Dermis blood vessel endothelial cell (primary cell): ENCODE results near the gene TFEB. TPM values are rescaled to one million over a fixed set of nuclear protein-coding genes. Genes with fewer than 3 reads are reported as not detected.

Experiments used
- DNase-seq: peaks from one replicate; pipeline ENCODE4 v3.0.0; 2010
- total RNA-seq: library from RNA; depleted of rRNA; stranded (reverse); fragments of >200 nt; gene quantifications from 2 replicates; pipeline ENCODE4 v1.2.3, GENCODE V29; 2014

TFEB gene
- total RNA-seq, 1 donor from 2014 or later = 6.5 TPM

DNA sequence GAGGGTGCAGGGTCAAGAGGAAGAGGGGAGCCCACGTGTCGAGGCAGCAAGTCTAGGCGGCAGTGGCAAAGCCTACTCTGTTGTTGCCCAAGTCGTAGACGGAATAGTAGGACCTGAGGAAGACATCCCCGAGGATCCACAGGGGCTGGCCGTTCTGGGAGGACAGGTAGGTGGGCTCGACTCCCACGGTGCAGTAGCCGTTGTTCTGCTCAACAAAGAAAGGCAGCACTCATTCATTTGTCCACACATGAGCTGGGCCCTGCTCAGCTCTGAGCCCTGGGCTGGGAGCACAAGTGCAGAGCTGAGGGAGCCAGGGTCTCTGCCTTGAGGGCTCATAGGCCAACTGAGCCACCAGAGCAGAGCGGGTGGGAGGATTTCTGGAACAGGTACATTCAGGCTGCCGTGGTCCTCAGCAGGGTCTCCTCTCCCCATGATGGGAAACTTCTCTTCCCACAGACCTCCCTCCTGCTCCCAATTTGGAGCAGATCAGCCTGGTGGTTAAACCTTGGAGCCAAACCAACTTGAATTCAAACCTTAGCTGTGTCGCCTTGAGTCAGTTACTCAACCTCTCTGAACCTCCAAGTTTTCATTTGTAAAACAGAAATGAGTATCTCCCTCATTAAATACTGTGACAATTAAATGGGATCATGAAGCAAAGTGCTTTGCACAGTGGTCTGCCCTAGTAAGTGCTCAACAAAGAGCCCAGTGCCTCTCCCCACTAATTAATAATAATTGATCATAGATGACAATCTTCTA, 1.6 kb upstream of the TFEB start:
- DNase-seq = no peak

DNA sequence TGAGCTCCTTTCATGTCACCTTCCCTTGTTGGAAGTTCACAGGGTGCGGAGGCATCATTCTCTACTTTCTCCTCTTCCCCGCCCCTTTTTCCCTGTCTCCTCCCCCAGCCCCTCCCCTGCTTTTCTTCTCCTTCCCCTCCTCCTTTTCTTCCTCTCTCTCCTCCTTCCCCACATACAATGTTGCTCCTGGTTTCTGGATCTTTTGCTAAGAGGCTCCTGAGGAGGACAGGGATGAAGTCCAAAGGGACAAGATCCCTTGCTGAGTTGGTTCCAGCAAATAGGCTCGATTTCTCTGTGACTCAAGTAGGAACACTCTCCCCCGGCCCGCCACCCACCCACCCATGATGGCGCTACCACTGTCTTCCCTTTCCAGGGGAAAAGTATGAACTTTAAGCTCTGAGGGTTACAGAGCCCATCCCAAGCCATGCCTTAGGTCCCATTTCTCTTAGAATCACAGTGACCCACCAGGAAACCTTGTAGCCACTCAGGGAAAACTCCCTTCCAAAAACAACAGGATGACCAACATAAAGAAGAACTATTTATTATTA, 852 bp upstream of the TFEB start:
- DNase-seq = no peak

DNA sequence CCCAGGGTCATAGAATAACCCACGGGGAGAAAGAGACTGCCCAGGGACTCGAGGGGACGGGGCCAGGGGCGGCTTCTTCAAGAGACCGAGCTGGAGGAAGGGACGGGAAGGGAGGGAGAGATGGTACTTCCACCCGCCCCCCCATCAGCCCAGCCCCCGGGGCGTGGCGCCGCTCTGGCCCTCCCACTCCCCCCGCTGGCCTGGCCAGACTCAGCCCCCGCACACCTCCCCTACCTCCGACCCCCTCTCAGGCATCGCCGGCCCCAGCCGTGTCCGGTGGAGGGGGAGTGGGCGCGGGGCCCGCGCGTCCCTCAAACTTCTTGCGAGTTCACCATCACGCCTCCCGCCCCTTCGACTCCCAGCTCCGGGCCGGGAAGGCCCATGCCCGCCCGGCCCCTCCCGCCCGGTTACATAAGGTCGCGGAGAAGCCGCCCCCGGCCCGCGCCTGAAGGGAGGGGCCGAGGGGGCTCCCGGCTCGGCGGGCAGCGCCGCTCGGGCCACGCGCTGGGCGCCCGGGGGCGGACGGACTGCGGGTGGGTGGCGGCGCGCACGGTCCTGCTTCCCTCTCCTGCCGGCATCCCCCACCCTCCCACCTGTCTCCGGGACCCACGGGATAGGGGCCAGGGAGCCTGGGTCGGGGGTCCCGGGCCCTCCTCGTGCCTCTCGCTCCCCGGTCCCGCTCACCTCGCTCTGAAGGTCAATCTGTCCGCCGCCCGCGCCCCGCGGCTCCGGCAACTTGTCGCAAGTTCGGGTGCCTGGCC, 562 bp downstream of the TFEB start:
- DNase-seq = peak; percentile 66

DNA sequence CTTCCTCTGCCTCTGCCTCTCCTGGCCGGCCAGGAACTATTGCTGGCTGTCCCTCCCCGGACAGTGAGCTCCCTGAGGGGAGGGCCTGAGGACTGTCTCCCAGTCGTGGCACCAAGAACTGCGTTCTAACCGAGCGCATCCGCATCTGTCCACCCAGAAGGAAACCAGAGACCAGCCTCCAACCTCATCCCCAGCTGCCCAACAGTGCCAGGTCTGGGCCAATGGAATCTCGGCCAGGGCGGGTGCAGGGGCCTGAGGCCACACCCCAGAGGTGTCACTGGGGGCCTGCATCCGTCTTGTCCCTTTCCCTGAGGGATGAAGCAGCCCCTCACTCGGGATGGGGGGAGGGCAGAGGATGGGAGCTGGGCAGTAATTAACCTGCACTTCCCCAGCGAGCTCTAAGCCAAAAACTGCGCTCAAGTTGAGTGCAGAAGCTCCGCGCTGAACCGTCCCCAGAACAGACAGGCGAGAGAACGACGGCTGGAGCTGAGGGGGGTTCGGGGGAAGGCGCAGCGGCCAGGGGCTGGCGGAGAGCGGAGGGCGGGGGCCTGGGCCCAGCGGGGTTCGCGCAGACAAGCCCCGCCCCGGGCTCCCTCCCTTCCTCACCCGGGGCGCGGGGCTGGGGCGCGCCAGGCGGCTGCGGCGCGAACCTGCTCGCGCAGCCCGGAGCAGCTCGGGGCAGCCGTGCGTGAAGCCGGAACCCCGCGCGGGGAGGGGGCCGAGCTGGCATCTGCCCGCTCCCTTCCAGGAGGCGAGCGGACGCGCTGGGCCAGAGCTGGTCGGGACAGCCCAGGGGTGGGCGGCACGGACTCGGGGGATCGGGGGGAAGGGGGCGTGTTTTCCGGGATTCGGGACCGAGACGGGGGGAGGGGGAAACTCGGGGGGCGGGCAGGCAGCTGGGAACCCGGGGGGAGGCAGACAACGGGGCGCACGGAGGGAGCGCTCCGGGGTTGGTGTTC, 1.4 kb downstream of the TFEB start:
- DNase-seq = peak; percentile 63

DNA sequence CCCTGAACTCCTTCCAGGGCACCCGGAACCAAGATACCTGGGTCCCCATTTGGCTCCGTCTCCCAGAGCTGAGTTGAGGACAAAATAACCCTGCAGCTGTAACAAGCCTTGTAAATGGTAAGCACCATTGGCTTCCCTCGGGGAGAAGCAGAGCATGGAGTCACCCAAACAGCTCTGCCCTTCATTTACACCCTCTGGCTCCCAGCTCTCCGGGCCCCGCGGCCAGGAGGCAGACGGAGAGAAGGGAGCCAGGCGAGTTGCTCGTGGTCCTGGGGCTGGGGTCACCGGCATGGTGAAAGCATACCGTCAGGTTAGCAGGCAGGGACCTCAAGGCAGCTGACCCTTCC, 2.1 kb downstream of the TFEB start:
- no peak for DNase-seq

DNA sequence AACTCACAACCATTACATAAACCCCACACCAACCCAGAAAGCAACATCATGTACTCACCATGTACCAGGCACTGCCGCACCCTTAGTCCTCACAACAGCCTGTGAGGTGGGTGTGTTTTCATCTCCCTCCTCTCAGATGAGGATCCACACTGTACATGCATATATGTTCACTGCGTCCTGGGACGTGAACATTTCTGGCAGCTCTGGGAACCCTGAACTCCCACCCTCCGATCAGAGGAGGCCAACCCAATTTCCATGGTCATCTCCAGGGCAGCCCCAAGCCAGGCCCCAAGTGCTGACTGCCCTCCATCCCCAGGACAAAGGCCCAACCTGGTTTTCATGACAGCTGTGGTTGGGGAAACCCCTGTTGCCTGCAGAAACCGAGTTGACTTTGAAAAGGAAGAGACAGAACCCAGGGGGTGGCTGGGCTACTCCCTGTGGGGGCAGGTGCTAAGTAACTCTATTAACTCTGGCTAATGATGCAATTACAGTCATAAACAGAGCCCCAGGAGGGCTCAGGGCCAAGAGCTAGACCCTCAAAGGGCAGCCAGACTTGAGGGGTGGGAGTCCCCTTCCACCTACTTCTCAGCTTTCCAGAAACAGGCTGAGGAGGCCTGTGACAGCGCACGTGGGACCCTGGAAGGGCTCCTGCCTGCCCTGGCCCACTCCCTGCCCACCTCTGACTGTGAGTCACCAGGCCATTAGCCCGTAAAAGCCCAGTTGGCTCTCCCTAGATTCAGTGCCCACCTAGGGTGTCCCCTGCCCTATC, 2.6 kb downstream of the TFEB start:
- no peak for DNase-seq

DNA sequence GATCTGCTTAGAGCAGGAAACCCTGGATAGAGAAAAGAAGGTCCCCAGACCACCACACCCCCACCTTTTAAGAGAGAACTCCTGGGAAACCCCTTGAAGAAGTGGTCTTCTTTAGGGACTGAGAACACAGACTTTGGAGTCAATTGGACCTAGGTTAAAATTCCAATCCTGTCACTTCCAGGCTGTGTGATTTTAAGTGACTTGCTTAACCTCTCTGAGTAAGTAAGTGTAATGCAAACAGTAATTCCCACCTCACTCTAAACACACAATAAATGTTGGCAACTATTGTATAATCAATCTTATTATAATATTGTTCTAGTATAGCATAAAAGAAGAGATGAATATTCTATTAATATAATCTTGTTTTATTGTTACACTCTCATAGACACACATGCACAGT, 3.3 kb downstream of the TFEB start:
- no peak for DNase-seq

DNA sequence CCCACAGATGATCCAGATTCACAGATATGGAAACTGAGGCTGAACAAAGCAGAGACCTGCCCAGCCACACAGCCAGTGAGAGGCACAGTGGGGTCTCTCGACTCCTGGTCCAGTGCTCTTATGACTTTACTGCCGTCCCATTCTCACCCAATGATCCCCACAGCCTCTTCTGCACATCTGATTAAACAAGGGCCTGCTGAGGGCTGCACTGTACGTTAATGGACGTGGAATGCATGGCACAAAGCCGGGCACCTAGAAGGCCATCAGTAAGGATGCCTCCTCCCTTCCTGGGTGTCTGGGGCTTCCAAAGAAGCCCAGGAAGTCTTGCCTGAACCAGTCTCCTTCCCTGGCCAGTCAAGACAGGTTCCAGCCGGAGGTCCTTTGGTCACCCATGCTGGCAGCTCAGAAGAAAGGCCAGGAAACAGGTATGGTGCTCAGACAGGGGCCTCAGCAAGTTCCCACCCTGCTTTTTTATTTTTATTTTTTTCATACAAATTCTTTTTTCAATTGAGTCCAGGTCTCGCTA, 3.8 kb downstream of the TFEB start:
- no peak for DNase-seq

DNA sequence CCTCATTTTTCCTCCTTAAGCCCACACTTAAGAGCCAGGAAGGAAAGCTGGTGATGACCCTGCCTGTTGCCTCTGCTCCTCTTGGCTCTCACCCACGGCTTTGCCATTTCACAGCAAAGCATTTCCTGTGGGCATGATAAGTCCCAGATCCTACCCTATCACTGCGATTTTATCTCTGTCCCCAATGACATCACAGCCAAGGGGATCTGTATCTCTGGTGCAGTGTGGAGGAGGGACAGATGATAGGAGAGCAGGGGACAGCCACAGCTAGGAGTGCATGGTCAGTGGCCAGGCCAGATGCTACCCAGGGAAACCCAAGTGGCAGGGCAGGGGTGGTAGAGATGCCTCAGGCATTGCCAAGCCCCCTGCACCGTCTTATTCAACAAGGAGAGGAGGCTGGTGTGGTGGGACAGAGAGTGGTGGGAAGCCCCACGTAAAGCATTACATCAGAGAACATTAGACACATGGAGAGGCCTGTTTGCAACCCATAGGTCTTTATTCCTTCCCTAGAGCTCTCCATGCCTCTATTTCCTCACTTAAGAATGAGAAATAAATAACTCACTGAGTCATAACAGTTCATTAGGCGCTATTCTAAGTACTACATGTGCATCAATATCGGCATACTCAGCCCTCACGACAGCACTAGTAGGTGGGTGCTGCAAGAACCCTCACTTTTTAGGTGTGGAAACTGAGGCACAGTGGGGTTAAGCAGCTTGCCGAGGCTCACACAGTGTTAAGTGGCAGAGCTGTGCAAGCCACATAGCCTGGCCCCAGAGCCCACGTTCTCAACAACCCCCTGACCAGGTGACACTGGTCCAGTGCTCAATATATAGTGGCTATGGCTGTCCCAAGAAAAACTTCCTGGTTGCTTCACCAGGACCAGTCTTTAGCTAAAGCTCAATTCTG, 4.6 kb downstream of the TFEB start:
- peak; percentile 37 for DNase-seq

DNA sequence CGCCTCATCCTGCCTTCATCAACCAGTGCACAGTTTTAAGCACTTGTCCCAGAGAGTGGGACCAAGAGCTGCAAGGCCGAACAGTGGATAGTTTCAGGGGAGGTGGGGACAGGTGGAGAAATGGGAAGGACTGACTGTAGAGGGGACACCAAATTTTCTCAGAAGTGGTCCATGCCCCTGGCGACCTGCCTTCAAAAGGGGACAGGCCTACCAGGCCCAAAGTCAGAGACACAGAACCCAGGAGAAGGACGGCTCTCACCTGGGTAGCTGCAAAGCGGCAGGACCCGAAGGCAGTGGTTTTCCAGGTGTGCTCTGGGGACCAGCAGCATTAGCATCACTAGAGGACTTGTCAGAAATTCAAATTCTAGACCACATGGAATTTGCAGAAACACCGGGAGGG, 5.8 kb downstream of the TFEB start:
- no peak for DNase-seq

DNA sequence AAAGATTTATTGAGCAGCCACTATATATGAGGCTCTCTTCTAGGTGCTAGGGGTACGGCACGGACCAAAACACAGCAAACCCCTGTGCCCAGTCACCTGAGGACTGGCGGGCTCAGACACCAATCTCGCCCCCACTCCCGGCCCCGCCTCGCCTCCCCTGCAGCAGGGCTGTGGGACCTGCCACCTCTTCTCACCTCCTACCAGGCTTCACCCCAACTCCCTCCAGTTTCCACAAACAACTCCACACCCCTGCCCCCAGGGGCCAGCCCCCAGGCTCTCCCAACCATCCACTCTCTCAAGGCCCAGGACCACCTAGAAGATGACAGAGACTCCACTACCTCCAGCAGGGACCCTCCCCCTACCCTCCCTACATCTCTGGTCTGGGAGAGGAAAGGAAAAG, 6.5 kb downstream of the TFEB start:
- no peak for DNase-seq

DNA sequence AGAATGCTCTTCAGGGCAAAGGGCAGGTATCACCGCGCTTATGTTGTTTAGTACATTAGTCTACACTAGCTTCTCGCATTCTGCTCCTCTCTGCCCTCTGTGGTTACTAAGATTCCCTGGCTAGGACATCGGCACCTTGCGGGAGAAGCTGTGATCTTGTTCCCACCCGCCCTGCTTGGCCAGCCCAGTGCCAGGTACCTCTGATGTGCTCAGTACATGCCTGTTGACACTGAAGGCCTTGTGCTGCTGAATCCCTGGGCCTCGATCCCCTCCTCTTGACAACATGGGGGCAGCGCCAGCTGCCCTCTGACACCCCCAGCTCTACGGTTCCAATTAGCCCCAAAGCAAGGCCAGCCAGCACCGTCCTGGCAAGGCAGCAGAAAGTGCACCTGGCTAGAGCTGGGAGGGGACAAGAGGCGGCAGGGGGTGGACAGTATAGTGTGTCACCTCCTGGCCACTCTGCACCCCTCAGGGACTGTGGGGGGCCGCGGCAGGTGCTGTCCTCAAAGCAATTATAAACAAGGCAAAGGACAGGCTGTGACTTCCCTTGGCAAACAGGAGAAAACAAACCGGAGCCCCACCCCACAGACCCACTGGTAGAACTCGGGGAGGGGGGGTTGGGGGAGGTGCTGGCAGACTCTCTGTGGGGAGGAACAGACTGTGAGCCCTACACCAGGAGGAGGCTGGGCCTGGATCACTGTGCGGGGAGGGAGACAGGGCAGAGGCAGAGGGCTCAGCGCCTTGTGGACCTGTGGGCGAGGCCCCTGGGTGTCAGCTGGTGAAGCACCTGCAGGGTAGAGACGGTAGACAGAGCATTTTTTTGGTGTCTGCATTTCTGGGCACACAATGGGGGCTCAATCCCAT, 7.1 kb downstream of the TFEB start:
- DNase-seq = no peak

DNA sequence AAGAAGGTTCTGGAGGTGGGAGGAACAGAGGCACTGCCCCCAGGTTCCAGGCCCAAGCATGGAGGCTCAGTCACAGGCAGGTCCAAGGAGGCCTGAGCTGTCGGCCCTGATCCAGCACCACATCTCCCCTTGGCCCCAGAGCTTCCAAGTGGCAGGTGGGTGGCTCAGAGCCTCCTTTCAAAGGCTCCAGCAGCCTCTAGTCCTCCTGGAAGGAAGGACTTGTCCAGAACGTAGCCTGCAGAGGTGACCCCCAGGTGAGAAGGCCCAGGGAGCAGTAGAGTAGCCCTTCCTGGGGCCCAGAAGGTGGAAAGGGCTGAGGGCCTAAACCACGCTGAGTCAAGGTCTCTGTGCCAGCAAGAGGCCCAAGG, 7.7 kb downstream of the TFEB start:
- no peak for DNase-seq

DNA sequence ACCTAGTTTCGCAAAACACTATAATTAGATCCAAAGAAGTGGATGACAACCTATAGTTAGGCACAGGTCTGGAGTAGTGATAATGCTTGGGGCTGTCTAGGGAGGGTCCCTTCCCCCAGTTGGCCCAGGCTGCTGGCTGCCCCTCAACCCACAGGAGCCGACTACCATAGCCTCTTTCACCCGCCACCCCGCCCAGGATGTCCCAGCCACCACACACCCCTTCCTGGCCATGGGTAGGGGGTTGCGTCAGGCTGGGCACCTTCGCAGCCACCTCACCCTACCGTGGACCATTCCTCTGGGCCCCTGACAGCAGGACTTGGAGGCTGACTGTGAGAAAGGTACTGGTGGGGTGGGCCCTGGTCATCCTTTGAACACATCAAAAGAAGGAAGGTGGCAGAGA, 8.5 kb downstream of the TFEB start:
- DNase-seq = no peak

DNA sequence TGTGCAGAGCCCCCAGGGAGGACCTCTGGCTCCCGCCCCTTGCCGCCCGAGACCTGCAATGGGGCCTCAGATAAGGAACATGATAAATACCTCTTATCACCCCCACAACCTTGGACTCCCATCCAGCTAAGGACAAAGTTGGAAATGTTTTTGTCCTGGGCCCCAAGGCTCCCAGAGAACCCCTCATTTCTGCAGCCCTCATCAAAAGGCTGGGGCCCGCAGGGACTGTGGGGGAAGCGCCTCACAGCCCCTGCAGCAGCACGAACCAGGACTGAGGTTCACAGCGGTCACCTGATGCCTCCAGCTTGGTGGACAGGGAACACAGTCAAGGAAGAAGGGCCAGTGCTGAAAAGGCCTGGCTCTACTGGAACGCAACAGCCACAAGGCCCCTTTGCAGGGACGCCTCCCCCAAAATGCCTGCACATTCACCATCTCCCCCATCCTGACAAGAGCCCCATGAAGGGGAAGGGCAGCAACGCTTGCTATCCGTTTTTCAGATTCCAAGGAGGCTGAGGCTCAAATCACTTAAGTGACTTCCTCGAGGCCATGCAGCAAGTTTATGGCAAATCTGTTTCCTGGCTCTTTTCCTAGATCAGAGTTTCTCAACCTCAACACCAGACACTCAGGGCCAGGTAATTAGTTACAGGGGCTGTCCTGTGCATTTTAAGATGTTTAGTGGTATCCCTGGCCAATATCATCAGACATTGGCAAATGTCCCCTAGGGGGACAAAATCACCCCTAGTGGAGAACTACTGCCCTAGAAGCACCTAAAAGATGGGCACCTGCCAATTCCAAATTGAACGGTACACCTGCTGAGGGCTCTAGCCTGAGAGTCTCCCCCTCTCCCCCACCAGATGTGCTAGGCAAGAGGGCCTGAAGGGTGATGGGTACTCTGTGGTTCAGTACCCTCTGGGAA, 10.6 kb downstream of the TFEB start:
- DNase-seq = no peak

DNA sequence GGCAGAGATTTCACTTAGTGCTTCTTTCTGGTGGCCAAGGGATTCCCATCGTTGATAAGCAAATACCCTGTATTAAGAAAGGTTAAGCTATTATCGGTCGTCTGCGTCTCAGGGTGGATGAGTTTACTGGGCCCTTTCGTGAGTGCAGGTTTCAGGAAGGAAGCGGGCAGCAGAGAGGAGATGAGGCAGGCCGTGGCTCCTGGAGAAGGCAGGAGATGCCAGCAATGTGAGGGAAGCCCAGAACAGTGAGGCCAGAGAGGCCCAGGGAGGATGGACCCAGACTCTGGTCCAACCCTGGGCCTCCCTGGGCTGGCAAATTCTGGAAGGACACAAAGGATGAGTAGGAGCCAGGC, 11.2 kb downstream of the TFEB start:
- no peak for DNase-seq

DNA sequence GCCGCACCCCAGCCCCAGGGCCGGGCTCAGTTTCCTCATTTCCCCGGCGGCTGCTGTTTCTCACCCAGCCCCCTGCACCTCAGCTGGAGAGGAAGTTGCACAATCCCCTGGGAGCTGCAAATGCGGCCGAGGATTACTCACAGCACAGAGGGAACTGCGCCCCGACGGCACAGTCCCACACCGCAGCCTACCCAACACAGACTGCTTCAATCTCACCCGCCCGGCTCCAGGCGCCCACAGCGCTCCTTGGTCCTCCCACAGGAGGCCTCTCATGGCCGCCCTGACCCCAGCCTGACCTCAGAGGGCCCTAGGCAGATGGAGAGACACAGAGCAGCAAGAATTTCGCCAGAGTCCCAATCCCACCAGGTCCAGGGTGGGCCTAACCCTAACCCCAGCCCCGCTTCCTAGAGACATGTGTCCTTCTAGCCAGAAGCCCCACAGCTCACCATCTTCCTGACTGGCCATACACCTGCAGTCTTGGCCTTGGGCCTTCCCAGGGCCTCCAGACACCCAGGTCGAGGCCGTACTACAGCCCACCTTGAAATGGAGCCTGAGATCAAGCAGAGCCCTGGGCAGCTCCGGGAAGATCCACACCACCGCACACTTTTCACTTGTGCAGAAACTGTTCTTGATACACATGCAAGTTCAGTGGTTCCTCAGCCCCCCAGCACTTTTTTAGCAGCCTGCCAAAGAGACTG, 11.7 kb downstream of the TFEB start:
- DNase-seq = peak; percentile 47

DNA sequence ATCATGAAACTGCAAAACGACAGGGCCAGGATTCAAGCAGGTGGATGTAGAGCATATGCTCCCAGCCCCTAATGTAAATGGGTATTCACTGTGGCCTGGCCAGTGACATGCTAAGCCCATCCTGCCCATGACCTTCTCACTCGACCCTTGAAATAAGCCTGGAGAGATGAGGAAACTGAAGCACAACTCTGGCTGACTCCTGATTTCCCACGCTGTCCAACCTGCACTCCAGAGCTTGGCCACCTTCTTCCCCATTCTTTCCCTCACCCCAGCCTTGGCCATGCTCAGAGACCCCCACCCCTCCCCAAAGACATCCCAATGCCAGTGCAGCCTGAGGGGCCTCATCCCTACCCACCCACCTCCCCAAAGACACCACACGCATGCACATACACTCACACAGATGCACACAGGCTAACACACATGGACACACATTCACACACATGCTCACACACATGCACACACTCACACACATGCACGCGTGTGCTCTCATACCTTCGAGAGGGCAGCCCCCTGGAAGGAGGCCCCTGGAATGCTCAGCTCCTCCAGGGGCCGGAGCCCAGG, 12.4 kb downstream of the TFEB start:
- DNase-seq = no peak
